SKM-1 treated with dmso at 0.1 percent for 144 hours (cell line): ENCODE measurements around the gene ZNF341.
A peak's percentile ranks its signal among the peaks of the same experiment; 100 is the strongest.
"Not testable (repeated sequence)": the region's sequence is repeated elsewhere in the genome, so short reads cannot be mapped to it uniquely, and the experiment has no call there.

Source experiments
- DNase-seq: peaks from one replicate; lab custom pipeline; 2025; ENCODE audit not compliant: unreplicated experiment; lab: John Stamatoyannopoulos, UW

The ZNF341 gene

DNA sequence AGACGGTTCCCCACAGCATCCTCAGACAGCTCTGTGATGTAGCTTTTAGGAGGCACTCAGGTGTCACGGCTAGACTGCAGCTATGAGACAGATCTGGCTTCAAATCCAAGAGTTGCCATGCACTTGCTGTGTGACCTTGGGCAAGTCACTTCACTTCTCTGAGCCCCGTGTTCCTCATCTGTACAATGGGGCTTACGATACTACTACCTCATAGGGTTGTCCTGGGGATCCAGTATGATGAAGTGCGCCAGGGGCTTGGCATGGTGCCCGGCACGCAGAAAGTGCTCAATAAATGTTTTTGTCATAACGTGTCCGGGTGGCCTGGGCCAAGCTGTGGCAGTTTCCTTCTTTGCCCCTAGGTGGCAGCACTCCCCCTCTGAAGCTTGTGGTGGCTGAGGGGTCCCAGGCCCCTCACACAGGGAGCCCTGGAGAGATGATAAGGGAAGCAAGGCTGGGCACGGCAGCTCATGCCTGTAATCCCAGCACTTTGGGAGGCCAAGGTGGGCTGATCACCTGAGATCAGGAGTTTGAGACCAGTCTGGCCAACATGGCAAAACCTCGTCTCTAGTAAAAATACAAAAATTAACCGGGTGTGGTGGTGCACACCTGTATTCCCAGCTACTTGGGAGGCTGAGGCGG, 60.3 kb downstream of the ZNF341 start:
- peak; percentile 5 for DNase-seq

GRCh38 chr20:33792598-33792989, 60.8 kb downstream of the ZNF341 start:
- DNase-seq: not testable (repeated sequence)

DNA sequence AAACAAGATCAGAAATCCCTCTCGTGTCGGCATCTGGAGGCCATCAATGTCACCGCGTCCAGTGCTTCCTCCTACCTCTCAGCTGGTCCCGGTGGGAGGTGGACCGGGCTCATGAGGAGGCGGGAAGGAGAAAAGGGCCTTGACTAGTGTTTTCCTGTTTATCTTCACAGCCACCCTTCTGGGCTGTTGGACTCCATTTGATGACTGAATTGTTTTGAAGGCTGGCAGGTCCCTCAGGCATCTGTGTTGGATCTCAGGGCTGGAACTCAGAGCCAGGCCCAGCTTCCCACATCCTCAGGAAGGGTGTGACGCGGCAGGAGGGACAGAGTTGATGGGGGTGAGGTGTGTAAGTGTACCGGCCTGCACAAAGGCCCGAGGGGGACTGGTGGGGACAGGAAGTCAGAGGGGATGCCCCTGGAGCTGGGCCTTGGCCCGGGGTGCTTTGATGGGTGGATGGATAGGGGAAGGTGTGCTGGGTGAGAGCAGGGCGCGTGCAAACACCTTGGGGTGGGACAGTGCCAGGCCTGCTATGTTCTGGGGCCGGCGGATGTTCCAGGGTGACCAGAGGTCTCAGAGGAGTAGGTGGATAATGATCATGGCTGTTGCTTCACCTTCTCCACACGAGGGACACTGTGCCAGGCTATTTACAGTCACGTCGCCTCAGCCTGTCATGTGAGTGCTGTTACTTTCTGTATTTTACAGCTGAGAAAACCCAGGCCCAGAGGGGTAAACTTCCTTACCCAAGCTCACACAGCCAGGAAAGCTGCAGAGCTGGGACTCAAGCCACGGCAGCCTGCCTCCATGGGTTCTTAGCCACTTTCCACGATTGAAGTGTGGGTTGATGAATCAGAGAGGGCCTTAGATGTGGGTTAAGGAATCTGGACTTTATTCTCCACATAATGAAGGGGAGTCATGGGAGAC, 61.5 kb downstream of the ZNF341 start:
- no peak for DNase-seq

DNA sequence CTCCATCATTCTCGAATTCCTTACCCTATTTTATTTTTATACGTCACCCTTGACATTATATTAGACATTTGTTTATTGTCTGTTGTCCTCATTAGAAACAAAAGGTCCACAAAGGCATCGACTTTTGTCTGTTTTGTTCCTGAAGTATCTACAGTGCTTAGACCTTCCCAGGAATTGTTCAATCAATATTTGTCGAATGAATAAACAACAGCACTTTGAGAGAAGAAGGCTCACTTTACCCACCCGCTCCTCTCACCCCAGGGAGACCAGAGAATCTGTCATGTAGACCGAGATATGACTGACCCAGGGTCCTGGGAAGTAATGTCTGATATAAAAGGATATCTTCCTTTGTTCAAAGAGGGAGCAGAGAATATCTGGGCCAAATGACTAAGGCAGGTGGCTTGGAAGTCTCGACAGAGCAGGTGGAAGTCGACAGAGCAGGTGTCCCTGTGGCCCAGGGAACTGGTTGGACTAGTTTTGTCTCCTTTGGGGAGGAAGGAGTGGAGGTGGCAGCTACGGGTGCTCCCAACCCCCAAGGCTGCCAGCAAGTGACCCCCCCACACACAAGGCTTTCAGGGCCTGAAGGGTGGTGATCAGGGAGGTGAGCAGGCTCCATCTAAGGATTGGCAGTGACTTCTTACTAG, 64.6 kb downstream of the ZNF341 start:
- no peak for DNase-seq

- no peak for DNase-seq
Observed at GRCh38 chr20:33796907-33797544, 65.2 kb downstream of the ZNF341 start.

GRCh38 chr20:33798444-33798843, 66.6 kb downstream of the ZNF341 start:
- DNase-seq: no peak

GRCh38 chr20:33803921-33804337, 72.1 kb downstream of the ZNF341 start:
- no peak for DNase-seq

- DNase-seq: no peak
Observed at GRCh38 chr20:33808388-33808787, 76.6 kb downstream of the ZNF341 start.

DNA sequence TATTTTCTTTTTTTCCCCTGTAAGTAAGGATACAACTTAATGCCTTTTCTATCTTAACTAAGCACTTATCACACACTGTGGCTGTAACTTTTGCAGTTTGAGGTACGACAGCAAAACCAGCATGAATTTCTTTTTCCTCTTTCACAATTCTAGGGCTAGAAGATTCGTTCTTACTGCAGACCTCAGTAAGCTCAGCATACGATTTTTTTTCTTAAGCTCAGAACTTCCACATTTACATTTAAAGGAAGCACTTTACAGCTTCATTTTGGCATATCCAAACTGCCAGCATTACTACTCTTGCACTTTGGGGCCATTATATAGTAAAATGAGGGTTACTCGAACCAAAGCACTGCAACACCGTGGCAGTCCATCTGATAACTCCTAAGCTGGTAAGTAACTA, 78.5 kb downstream of the ZNF341 start:
- no peak for DNase-seq

GRCh38 chr20:33810885-33811775, 79.3 kb downstream of the ZNF341 start, which contains the start of gene CHMP4B:
CHMP4B (plus strand) TSS chr20:33811348; CDS start chr20:33811469, 121 bp downstream.
- peak; percentile 99 for DNase-seq

DNA sequence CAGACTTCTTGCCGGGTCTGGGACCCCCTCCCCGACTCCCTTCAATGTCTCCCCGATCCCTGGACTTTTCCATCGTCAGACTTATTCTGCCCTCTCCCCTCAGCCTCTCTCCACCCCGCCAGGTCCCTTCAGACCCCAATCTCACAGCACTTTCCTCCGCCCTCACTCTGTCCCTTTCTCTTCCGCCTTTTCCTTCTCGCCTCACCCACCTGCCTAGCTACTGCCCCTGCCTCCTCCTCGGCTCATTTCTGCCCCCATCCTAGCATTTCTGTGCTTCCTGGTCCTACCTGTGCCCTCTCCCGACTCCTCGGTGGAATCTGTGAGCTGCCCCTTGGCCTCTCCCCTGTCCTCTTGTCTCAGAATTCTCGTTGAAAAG, 80.0 kb downstream of the ZNF341 start:
- DNase-seq: no peak

DNA sequence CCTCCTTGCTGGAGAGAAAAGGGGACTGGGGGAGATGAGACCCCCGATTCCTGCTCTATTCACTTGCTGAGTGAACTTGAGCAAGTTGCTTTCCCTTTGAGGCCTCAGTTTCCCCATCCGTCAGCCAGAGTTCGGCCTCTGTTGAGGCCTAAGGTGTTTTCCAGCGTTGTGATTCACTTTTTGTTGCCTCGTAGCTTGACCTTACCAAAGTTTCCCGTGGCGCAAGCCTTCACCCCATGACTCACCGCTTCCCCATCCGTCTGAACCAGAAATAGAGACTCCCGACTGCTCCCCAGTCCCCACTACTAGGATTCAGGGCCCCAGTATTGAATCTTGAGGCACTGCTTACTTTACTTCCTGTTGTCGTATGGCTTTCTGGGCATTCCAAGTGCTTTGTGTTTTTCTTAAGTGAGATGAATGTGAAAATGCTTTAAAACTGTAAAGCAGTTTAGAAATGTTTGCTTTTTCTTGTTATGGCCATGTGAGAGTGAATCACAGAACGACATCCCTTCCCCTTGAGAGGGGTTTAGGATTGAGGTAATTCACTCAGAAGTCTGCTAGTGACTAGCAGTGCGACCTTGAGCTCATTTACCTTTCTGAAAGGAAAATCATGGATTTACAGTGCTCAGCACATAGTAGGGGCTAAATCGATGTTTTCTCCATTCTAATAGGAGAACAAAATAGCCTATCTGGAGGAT, 80.5 kb downstream of the ZNF341 start:
- DNase-seq: peak; percentile 70

- DNase-seq: no peak
Observed at GRCh38 chr20:33812908-33813462, 81.2 kb downstream of the ZNF341 start.

GRCh38 chr20:33814238-33814712, 82.5 kb downstream of the ZNF341 start:
- DNase-seq: no peak

- DNase-seq: no peak
Observed at GRCh38 chr20:33815671-33816070, 83.9 kb downstream of the ZNF341 start.

GRCh38 chr20:33816191-33816590, 84.4 kb downstream of the ZNF341 start:
- no peak for DNase-seq

- DNase-seq: no peak
Observed at GRCh38 chr20:33817411-33817810, 85.6 kb downstream of the ZNF341 start.

GRCh38 chr20:33819456-33819855, 87.7 kb downstream of the ZNF341 start:
- DNase-seq: no peak

- DNase-seq: no peak
Observed at GRCh38 chr20:33820362-33820761, 88.6 kb downstream of the ZNF341 start.
